ENCODE data around the gene CAMKMT. TPM values are rescaled to one million over a fixed set of nuclear protein-coding genes. Genes with fewer than 3 reads are reported as not detected.

CAMKMT gene
- polyA plus RNA-seq, 2 donors, result 5.2 to 5.6 TPM

- Histone ChIP-seq H3K36me3 (ENCODE audit: control insufficient read depth in 2 of 2, insufficient read depth in 2 of 2, low read length in 1 of 2) (no peaks in the 10 kb centered on the region), H3K27ac (ENCODE audit: low read depth in 2 of 2, low read length in 1 of 2) (no peak overlapping the region), H3K9me3 (ENCODE audit: control insufficient read depth in 2 of 2, insufficient read depth in 1 of 2, low read depth in 1 of 2, low read length in 1 of 2) (no peaks in the 10 kb centered on the region), H3K4me1 (ENCODE audit: control insufficient read depth in 2 of 2, insufficient read depth in 2 of 2, low read length in 1 of 2) (no peaks in the 10 kb centered on the region), H3K4me3 (ENCODE audit: low read depth in 1 of 2, low read length in 2 of 2) (no peak overlapping the region), H3K27me3 (ENCODE audit: control insufficient read depth in 1 of 2, insufficient read depth in 2 of 2, low read length in 2 of 2) (no peaks in the 10 kb centered on the region)
- WGBS, 2 donors, result 87 to 98% methylated on average over 1 of the region's 1 CpG
Measured at GRCh38 chr2:44533508-44533907, 171.8 kb downstream of the CAMKMT start.

GRCh38 chr2:44535376-44535775, 173.6 kb downstream of the CAMKMT start:
- no peaks in the 10 kb centered on the region for H3K36me3 ChIP-seq (ENCODE audit: control insufficient read depth in 2 of 2, insufficient read depth in 2 of 2, low read length in 1 of 2)
- no peak overlapping the region for H3K4me3 ChIP-seq (ENCODE audit: low read depth in 1 of 2, low read length in 2 of 2)
- H3K27ac ChIP-seq (ENCODE audit: low read depth in 2 of 2, low read length in 1 of 2), result no peak overlapping the region
- no peaks in the 10 kb centered on the region for H3K9me3 ChIP-seq (ENCODE audit: control insufficient read depth in 2 of 2, insufficient read depth in 1 of 2, low read depth in 1 of 2, low read length in 1 of 2)
- H3K27me3 ChIP-seq (ENCODE audit: control insufficient read depth in 1 of 2, insufficient read depth in 2 of 2, low read length in 2 of 2), result no peaks in the 10 kb centered on the region
- WGBS, 2 donors, result 61 to 65% methylated on average over 1 of the region's 1 CpG
- H3K4me1 ChIP-seq (ENCODE audit: control insufficient read depth in 2 of 2, insufficient read depth in 2 of 2, low read length in 1 of 2), result no peaks in the 10 kb centered on the region

DNA sequence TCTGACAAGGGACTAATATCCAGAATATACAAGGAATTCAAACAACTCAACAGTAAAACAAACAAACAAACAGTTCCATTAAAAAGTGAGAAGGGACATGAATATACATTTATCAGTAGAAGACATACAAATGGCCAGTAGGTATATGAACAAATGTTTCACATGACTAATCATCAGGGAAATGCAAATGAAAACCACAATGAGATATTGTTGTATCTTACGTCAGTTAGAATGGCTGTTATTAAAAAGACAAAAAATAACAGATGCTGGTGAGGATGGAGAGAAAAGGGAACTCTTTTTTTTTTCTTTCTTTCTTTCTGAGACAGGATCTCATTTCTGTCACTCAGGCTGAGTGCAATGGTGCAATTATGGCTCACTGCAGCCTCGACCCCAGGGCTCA, 175.5 kb downstream of the CAMKMT start:
- Histone ChIP-seq H3K36me3 (ENCODE audit: control insufficient read depth in 2 of 2, insufficient read depth in 2 of 2, low read length in 1 of 2) (no peaks in the 10 kb centered on the region), H3K4me3 (ENCODE audit: low read depth in 1 of 2, low read length in 2 of 2) (no peak overlapping the region), H3K4me1 (ENCODE audit: control insufficient read depth in 2 of 2, insufficient read depth in 2 of 2, low read length in 1 of 2) (no peaks in the 10 kb centered on the region), H3K27me3 (ENCODE audit: control insufficient read depth in 1 of 2, insufficient read depth in 2 of 2, low read length in 2 of 2) (no peaks in the 10 kb centered on the region), H3K27ac (ENCODE audit: low read depth in 2 of 2, low read length in 1 of 2) (no peak overlapping the region), H3K9me3 (ENCODE audit: control insufficient read depth in 2 of 2, insufficient read depth in 1 of 2, low read depth in 1 of 2, low read length in 1 of 2) (no peaks in the 10 kb centered on the region)
- WGBS, 2 donors, result 84 to 85% methylated on average over 2 of the region's 2 CpGs

GRCh38 chr2:44542520-44542919, 180.8 kb downstream of the CAMKMT start:
- 84 to 99% methylated on average over 2 of the region's 2 CpGs for WGBS, 2 donors

DNA sequence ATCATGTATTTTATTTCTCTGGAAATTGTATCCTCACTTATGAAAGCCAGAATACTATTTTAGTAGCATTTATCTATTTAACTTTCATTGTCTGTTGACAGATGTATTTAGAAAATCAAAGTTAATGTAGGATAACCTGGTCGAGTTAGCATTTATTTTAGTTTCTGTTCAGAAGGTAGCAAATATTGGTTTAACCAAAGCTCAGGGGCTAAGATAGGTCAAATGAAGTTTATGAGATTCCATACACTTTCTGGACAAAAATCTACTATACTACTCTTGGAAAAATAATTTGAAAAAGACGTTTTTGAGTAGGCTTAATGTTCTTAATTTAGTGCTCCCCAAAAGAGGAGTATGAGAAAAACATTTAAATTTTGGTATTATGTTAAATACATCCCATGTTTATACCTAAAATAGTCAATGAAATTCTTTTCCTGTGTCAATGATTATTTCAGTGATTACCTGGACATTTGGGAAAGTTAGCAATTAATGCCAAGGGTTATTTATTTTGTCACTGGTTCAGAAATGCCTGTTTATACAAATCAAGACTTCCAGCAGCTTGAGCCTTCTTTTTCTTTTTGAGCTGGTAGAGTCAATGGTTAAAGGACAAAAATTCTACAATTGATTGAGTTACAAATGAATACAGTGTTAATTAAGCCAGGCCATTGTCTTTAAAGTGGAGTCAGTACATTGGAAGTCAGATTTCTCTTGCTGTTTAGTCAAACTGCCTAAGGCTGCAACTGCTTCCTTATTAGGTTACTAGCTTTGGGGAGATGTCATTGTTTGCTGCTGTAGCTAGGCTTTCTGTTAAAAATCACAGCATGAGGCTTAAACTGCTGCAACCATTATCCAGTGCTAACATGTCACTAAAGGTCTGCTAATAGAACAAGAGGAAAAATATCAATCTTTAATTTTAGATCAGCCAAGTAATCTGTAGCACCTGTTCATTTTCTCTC, 182.3 kb downstream of the CAMKMT start:
- Histone ChIP-seq H3K9me3 (ENCODE audit: control insufficient read depth in 2 of 2, insufficient read depth in 1 of 2, low read depth in 1 of 2, low read length in 1 of 2) (no peaks in the 10 kb centered on the region), H3K4me1 (ENCODE audit: control insufficient read depth in 2 of 2, insufficient read depth in 2 of 2, low read length in 1 of 2) (no peaks in the 10 kb centered on the region), H3K27me3 (ENCODE audit: control insufficient read depth in 1 of 2, insufficient read depth in 2 of 2, low read length in 2 of 2) (no peaks in the 10 kb centered on the region), H3K27ac (ENCODE audit: low read depth in 2 of 2, low read length in 1 of 2) (no peak overlapping the region), H3K4me3 (ENCODE audit: low read depth in 1 of 2, low read length in 2 of 2) (no peak overlapping the region), H3K36me3 (ENCODE audit: control insufficient read depth in 2 of 2, insufficient read depth in 2 of 2, low read length in 1 of 2) (no peaks in the 10 kb centered on the region)
- WGBS, 2 donors, result 69 to 77% methylated on average over 2 of the region's 2 CpGs

More at GRCh38 chr2:44542520-44542919, 180.8 kb downstream of the CAMKMT start:
- H3K4me3 ChIP-seq (ENCODE audit: low read depth in 1 of 2, low read length in 2 of 2), result no peak overlapping the region
- H3K4me1 ChIP-seq (ENCODE audit: control insufficient read depth in 2 of 2, insufficient read depth in 2 of 2, low read length in 1 of 2), result no peaks in the 10 kb centered on the region
- no peaks in the 10 kb centered on the region for H3K9me3 ChIP-seq (ENCODE audit: control insufficient read depth in 2 of 2, insufficient read depth in 1 of 2, low read depth in 1 of 2, low read length in 1 of 2)
- H3K27ac ChIP-seq (ENCODE audit: low read depth in 2 of 2, low read length in 1 of 2), result no peak overlapping the region
- no peaks in the 10 kb centered on the region for H3K27me3 ChIP-seq (ENCODE audit: control insufficient read depth in 1 of 2, insufficient read depth in 2 of 2, low read length in 2 of 2)
- H3K36me3 ChIP-seq (ENCODE audit: control insufficient read depth in 2 of 2, insufficient read depth in 2 of 2, low read length in 1 of 2), result no peaks in the 10 kb centered on the region

DNA sequence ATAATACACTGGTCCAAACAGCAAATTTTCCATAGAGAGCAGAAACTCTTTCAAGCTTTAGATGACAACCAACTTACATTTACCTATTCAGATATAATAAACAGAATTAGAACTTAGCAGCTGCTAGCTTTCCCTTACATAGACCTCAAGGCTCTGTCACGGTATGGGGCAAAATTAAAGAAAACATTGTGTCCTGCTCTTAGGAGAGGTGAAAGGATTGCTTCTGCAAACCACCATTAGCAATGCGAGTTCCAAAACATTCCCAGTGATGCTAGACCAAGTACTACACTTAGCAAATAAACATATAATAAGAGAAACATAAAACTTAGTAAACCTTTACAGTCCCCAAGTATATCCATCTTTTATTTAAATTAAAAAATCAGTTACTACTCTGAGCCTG, 183.3 kb downstream of the CAMKMT start:
- no peaks in the 10 kb centered on the region for H3K9me3 ChIP-seq (ENCODE audit: control insufficient read depth in 2 of 2, insufficient read depth in 1 of 2, low read depth in 1 of 2, low read length in 1 of 2)
- no peaks in the 10 kb centered on the region for H3K36me3 ChIP-seq (ENCODE audit: control insufficient read depth in 2 of 2, insufficient read depth in 2 of 2, low read length in 1 of 2)
- H3K27me3 ChIP-seq (ENCODE audit: control insufficient read depth in 1 of 2, insufficient read depth in 2 of 2, low read length in 2 of 2), result no peaks in the 10 kb centered on the region
- no peak overlapping the region for H3K4me3 ChIP-seq (ENCODE audit: low read depth in 1 of 2, low read length in 2 of 2)
- no peaks in the 10 kb centered on the region for H3K4me1 ChIP-seq (ENCODE audit: control insufficient read depth in 2 of 2, insufficient read depth in 2 of 2, low read length in 1 of 2)
- no peak overlapping the region for H3K27ac ChIP-seq (ENCODE audit: low read depth in 2 of 2, low read length in 1 of 2)
- 89 to 91% methylated on average over 2 of the region's 2 CpGs for WGBS, 2 donors

GRCh38 chr2:44546459-44547127, 184.8 kb downstream of the CAMKMT start:
- Histone ChIP-seq H3K27me3 (ENCODE audit: control insufficient read depth in 1 of 2, insufficient read depth in 2 of 2, low read length in 2 of 2) (no peaks in the 10 kb centered on the region), H3K4me1 (ENCODE audit: control insufficient read depth in 2 of 2, insufficient read depth in 2 of 2, low read length in 1 of 2) (no peaks in the 10 kb centered on the region), H3K27ac (ENCODE audit: low read depth in 2 of 2, low read length in 1 of 2) (no peak overlapping the region), H3K36me3 (ENCODE audit: control insufficient read depth in 2 of 2, insufficient read depth in 2 of 2, low read length in 1 of 2) (no peaks in the 10 kb centered on the region), H3K4me3 (ENCODE audit: low read depth in 1 of 2, low read length in 2 of 2) (no peak overlapping the region), H3K9me3 (ENCODE audit: control insufficient read depth in 2 of 2, insufficient read depth in 1 of 2, low read depth in 1 of 2, low read length in 1 of 2) (no peaks in the 10 kb centered on the region)
- 82 to 91% methylated on average over 2 of the region's 2 CpGs for WGBS, 2 donors

DNA sequence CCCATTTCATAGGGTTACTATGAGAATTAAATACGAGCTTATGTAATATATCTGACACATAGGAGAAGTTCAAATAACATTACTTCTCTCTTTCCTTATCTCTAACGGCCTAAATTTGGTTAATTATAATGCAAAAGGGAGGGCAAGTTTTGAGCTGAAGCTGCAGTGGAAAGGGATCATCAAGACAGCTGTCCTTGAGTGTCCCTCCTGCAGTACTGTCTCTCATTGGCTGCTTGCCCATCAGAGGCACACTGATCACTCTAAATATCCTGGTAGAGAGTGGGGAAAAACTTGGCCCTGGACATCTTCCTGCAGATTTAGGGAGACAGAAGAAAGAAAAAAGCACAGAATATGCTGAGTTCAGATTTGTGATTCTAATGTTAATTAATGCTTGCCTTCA, 186.0 kb downstream of the CAMKMT start:
- Histone ChIP-seq H3K4me1 (ENCODE audit: control insufficient read depth in 2 of 2, insufficient read depth in 2 of 2, low read length in 1 of 2) (no peaks in the 10 kb centered on the region), H3K4me3 (ENCODE audit: low read depth in 1 of 2, low read length in 2 of 2) (no peak overlapping the region), H3K36me3 (ENCODE audit: control insufficient read depth in 2 of 2, insufficient read depth in 2 of 2, low read length in 1 of 2) (no peaks in the 10 kb centered on the region), H3K9me3 (ENCODE audit: control insufficient read depth in 2 of 2, insufficient read depth in 1 of 2, low read depth in 1 of 2, low read length in 1 of 2) (no peaks in the 10 kb centered on the region), H3K27me3 (ENCODE audit: control insufficient read depth in 1 of 2, insufficient read depth in 2 of 2, low read length in 2 of 2) (no peaks in the 10 kb centered on the region), H3K27ac (ENCODE audit: low read depth in 2 of 2, low read length in 1 of 2) (no peak overlapping the region)
- WGBS, 2 donors, result 74 to 80% methylated on average over 2 of the region's 2 CpGs

GRCh38 chr2:44548221-44549098, 186.7 kb downstream of the CAMKMT start:
- no peak overlapping the region for H3K27ac ChIP-seq (ENCODE audit: low read depth in 2 of 2, low read length in 1 of 2)
- H3K9me3 ChIP-seq (ENCODE audit: control insufficient read depth in 2 of 2, insufficient read depth in 1 of 2, low read depth in 1 of 2, low read length in 1 of 2), result no peaks in the 10 kb centered on the region
- H3K27me3 ChIP-seq (ENCODE audit: control insufficient read depth in 1 of 2, insufficient read depth in 2 of 2, low read length in 2 of 2), result no peaks in the 10 kb centered on the region
- WGBS, 2 donors, result 83 to 90% methylated on average over 8 of the region's 8 CpGs
- H3K4me3 ChIP-seq (ENCODE audit: low read depth in 1 of 2, low read length in 2 of 2), result no peak overlapping the region
- no peaks in the 10 kb centered on the region for H3K4me1 ChIP-seq (ENCODE audit: control insufficient read depth in 2 of 2, insufficient read depth in 2 of 2, low read length in 1 of 2)
- H3K36me3 ChIP-seq (ENCODE audit: control insufficient read depth in 2 of 2, insufficient read depth in 2 of 2, low read length in 1 of 2), result no peaks in the 10 kb centered on the region

All from esophagus (tissue), 2 donors.